Kidney glomerular epithelial cell (primary cell): Measurements from ENCODE around the gene RDX.

ENCODE experiments used
- DNase-seq: peaks from one replicate; lab custom pipeline; 2025; lab: John Stamatoyannopoulos, UW

The RDX gene

GRCh38 chr11:110130642-110131238 is 165.7 kb downstream of the RDX start:
- DNase-seq: no peak

DNA sequence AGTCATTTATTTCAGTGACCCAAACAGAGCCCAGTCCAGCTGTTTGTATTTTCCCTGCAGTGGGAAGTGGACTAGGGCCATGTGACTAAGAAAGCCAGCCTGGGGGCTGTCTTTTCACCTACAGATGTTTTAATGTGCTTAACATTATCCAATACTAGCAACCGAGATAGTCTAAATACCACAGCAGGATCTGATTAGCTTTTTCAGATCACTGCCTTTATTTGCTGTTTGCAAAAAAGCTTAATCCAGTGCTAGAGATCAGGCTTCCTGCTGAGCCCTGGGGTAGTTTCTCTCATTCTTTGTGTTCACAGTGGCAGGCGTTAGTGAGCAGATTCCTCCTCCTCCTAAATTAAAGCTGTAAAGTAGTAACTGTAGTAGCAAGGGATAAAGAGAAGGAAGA is 168.3 kb downstream of the RDX start:
- DNase-seq: no peak

GRCh38 chr11:110126936-110127335 is 169.5 kb downstream of the RDX start:
- DNase-seq: no peak

- DNase-seq: peak; percentile 20
Measured at GRCh38 chr11:110125632-110126031, 170.8 kb downstream of the RDX start.
